ENCODE data around the gene PCLAF. TPM values are rescaled to one million over a fixed set of nuclear protein-coding genes. Genes with fewer than 3 reads are reported as not detected.

PCLAF gene
- total RNA-seq, 1 experiment from 2014 or later: 93.5 TPM

DNA sequence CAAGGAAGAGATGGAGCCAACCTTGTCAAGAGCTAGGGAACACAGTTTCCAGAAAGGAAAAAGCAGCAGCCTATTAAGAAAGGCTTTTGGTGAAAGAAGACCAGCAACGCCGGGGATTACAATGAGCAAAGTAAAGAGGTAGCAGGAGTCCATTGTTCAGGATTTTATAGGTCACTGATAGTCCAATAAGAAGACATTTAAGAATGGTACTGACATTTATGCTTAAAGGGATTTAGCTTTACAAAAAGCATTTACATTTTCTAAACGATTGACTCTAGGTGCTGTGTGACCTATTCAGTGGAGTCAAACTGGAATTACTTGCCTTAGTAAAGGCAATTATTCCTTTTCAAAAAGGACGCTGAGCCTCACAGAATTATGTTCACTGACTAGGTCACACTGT, 66.0 kb downstream of the PCLAF start:
- no peaks in the 10 kb centered on the region for H3K4me1 ChIP-seq (ENCODE audit: control insufficient read depth in 1 of 2, insufficient read depth in 2 of 2, low read length in 2 of 2)
- H3K9me2 ChIP-seq (ENCODE audit: insufficient read depth): no peaks in the 10 kb centered on the region
- no peaks in the 10 kb centered on the region for H3K36me3 ChIP-seq (ENCODE audit: control insufficient read depth in 1 of 2, insufficient read depth in 2 of 2, low read length in 2 of 2)
- H3K9ac ChIP-seq (ENCODE audit: low read length): no peak overlapping the region
- intact Hi-C loops (cut with micrococcal nuclease): no loop called here
- no peak overlapping the region for H3K4me2 ChIP-seq (ENCODE audit: low read length)
- TF ChIP-seq, protein P1, sequence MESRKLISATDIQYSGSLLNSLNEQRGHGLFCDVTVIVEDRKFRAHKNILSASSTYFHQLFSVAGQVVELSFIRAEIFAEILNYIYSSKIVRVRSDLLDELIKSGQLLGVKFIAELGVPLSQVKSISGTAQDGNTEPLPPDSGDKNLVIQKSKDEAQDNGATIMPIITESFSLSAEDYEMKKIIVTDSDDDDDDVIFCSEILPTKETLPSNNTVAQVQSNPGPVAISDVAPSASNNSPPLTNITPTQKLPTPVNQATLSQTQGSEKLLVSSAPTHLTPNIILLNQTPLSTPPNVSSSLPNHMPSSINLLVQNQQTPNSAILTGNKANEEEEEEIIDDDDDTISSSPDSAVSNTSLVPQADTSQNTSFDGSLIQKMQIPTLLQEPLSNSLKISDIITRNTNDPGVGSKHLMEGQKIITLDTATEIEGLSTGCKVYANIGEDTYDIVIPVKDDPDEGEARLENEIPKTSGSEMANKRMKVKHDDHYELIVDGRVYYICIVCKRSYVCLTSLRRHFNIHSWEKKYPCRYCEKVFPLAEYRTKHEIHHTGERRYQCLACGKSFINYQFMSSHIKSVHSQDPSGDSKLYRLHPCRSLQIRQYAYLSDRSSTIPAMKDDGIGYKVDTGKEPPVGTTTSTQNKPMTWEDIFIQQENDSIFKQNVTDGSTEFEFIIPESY (IDR thresholded peaks at IDR 0.05; ENCODE audit: extremely low read depth, insufficient replicate concordance, low read length): no peak
- TF ChIP-seq JUND (IDR thresholded peaks at IDR 0.05) (no peak), MAX (IDR thresholded peaks at IDR 0.05) (no peak), ZNF274 (IDR thresholded peaks at IDR 0.05; ENCODE audit: low read depth, low read length) (no peak), SIN3A (IDR thresholded peaks at IDR 0.05; ENCODE audit: low read depth) (no peak), YY1 (IDR thresholded peaks at IDR 0.05; ENCODE audit: extremely low read depth, insufficient replicate concordance, low read depth, low read length) (no peak)
- no peaks in the 10 kb centered on the region for H3K27me3 ChIP-seq (ENCODE audit: insufficient read depth, low read length)
- H2AFZ ChIP-seq (ENCODE audit: low read depth, low read length, poor library complexity, severe bottlenecking): no peak overlapping the region
- peaks cover 24% of the 10 kb centered on the region for H3K79me2 ChIP-seq (ENCODE audit: insufficient read depth, low read length)
- POLR2A ChIA-PET: no interaction called here
- no peak overlapping the region for H3K27ac ChIP-seq (ENCODE audit: low read depth, low read length)
- ATAC-seq: no peak
- H3K4me3 ChIP-seq (replicated peaks in 1 of 2; ENCODE audit: low read depth in 1 of 2, low read length in 2 of 2): no peak overlapping the region
- DNase-seq (ENCODE audit: low read depth, low spot score): no peak
- RAD21 ChIA-PET (ENCODE audit: low non-redundant PET in 1 of 2, low total read pairs in 2 of 2, uncharacterized antibody in 2 of 2, unreplicated experiment in 2 of 2): no interaction called here
- CTCF ChIA-PET: no interaction called here
- H4K20me1 ChIP-seq (ENCODE audit: insufficient read depth): no peaks in the 10 kb centered on the region
- no peaks in the 10 kb centered on the region for H3K9me3 ChIP-seq (ENCODE audit: control insufficient read depth in 1 of 2, insufficient read depth in 1 of 2, low read depth in 1 of 2, low read length in 2 of 2)
- no TSS peak for BruUV-seq (replicated peaks)

DNA sequence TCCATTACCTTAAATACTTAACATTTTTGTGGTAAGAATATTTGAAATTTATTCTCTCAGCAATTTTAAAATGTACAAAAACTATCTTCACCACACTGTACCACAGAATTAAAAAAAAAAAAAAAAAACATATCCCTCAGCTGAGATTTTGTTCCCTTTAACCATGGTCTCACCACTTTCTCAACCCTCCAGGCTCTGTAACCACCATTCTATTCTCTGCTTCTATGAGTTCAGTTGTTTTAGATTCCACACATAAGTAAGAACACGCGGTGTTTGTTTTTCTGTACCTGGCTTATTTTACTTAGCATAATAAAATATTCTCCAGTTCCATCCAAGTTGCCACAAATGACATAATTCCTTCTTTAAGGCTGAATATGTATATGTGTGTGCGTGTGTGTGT, 66.8 kb downstream of the PCLAF start:
- Histone ChIP-seq H3K27ac (ENCODE audit: low read depth, low read length) (no peak overlapping the region), H3K9me3 (ENCODE audit: control insufficient read depth in 1 of 2, insufficient read depth in 1 of 2, low read depth in 1 of 2, low read length in 2 of 2) (no peaks in the 10 kb centered on the region), H3K4me1 (ENCODE audit: control insufficient read depth in 1 of 2, insufficient read depth in 2 of 2, low read length in 2 of 2) (no peaks in the 10 kb centered on the region), H4K20me1 (ENCODE audit: insufficient read depth) (no peaks in the 10 kb centered on the region), H3K9ac (ENCODE audit: low read length) (no peak overlapping the region), H3K27me3 (ENCODE audit: insufficient read depth, low read length) (no peaks in the 10 kb centered on the region), H3K4me2 (ENCODE audit: low read length) (no peak overlapping the region), H3K9me2 (ENCODE audit: insufficient read depth) (no peaks in the 10 kb centered on the region), H3K4me3 (replicated peaks in 1 of 2; ENCODE audit: low read depth in 1 of 2, low read length in 2 of 2) (no peak overlapping the region), H2AFZ (ENCODE audit: low read depth, low read length, poor library complexity, severe bottlenecking) (no peak overlapping the region), H3K36me3 (ENCODE audit: control insufficient read depth in 1 of 2, insufficient read depth in 2 of 2, low read length in 2 of 2) (no peaks in the 10 kb centered on the region), H3K79me2 (ENCODE audit: insufficient read depth, low read length) (peaks cover 25% of the 10 kb centered on the region)
- DNase-seq (ENCODE audit: low read depth, low spot score) (no peak), ATAC-seq (no peak)
- ChIA-PET CTCF (no interaction called here), POLR2A (no interaction called here), RAD21 (ENCODE audit: low non-redundant PET in 1 of 2, low total read pairs in 2 of 2, uncharacterized antibody in 2 of 2, unreplicated experiment in 2 of 2) (no interaction called here)
- intact Hi-C loops (cut with micrococcal nuclease): no loop called here
- TF ChIP-seq EGR1 (IDR thresholded peaks at IDR 0.05; ENCODE audit: low read depth): no peak
- TF ChIP-seq EZH2phosphoT487 (IDR thresholded peaks at IDR 0.05; ENCODE audit: borderline replicate concordance): no peak
- TF ChIP-seq ZFX (IDR thresholded peaks at IDR 0.05): no peak
- no peak for TF ChIP-seq SP1 (IDR thresholded peaks at IDR 0.05; ENCODE audit: low read depth)
- no peak for TF ChIP-seq RAD21 (IDR thresholded peaks at IDR 0.05; ENCODE audit: low read depth)
- TF ChIP-seq TCF7L2 (IDR thresholded peaks at IDR 0.05; ENCODE audit: borderline replicate concordance, extremely low read depth, insufficient read depth, insufficient read length): no peak
- no peak for TF ChIP-seq EZH2 (IDR thresholded peaks at IDR 0.05)
- no TSS peak for BruUV-seq (replicated peaks)
